Measurements from ENCODE around the gene GLP2R. TPM values are rescaled to one million over a fixed set of nuclear protein-coding genes. Genes with fewer than 3 reads are reported as not detected.
"Not testable (repeated sequence)": the region's sequence is repeated elsewhere in the genome, so short reads cannot be mapped to it uniquely, and the experiment has no call there.

The GLP2R gene
- polyA plus RNA-seq, 1 donor from 2014 or later, result not detected

DNA sequence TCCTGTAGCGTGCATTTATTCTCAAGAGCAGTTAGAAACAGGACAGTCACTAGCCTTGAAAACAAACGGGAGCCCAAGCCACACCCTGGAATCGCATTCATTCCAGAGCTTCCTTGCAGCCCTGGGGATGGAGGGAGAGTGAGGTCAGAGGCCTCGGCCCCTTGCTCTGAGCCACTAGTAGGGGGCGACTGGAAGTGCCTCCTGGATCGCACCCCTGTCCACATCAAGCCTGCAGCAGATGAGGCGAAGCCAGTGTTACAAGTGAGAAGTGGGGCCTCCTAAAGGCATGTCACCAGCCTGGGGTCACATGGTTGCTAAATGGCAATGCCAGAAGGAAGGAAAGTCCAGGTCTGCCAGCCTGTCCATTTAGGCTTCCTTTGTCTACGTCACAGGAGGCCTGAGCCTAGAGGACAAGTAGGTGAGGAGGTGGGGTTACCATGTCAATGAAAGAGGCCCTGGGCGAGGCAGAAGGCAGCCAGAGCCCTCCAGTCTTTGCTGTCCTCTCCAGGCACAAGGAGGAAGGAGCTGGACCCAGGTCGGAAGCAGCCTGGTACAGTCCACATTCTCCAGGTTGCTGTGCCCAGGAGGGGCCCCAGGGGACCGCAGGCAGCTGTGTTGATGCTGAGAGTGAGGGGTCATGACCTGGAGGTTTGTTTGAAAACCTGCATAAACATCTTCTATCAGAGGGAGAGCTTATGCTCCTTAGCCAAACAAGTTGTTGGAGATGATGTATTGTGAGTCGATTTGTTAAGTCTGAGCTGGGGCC is 82.3 kb downstream of the GLP2R start:
- H3K27me3 Mint-ChIP-seq, result peaks cover 4% of the 10 kb centered on the region
- no peak overlapping the region for H3K27ac Mint-ChIP-seq
- no peaks in the 10 kb centered on the region for H3K9me3 Mint-ChIP-seq
- H3K4me3 Mint-ChIP-seq, result no peak overlapping the region
- no peaks in the 10 kb centered on the region for H3K4me1 Mint-ChIP-seq
- H3K36me3 Mint-ChIP-seq, result peaks cover 1% of the 10 kb centered on the region

DNA sequence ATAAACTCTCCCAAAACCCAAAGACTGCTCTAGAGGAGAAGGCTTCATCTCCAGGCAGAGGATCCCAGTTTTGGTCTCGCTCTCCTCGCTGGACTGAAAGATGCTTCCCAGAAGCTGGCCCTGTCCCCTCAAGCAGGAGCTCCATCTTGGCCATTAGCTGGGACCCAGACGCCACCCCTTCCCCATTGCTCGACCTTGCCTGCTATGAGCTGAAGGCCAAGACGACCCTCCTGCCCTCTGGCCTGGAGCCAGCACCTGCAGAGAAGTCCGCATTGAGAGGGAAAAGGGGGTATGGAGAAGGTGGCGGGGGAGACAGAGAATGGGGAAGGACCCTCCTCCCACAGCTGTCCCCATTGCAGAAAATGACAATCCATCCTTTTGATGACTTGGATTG is 82.9 kb downstream of the GLP2R start:
- no peak overlapping the region for H3K27ac Mint-ChIP-seq

DNA sequence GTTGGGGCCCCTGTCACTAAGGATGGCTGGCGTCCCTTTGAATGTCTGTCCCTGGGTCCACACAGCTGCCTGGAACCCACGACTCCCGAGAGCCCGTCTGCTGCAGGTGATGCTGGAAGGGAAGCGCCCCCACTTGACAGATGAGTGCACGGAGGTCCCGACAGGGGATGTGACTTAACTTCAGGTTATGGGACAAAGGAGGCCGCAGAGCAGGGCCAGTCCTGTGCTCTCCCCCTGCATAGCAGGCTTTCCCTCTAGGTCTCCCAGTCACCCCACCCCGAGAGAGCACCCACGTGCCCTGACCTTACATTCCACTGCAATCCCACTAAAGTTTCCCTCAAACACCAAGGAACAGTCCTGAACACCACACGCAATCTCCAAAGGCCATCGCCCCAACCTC is 85.4 kb downstream of the GLP2R start:
- Mint-ChIP-seq H3K27me3 (no peaks in the 10 kb centered on the region), H3K4me1 (no peaks in the 10 kb centered on the region), H3K9me3 (no peaks in the 10 kb centered on the region), H3K27ac (no peak overlapping the region), H3K36me3 (peaks cover 1% of the 10 kb centered on the region), H3K4me3 (no peak overlapping the region)

More for the DNA sequence above, 82.9 kb downstream of the GLP2R start:
- Mint-ChIP-seq H3K9me3 (no peaks in the 10 kb centered on the region), H3K36me3 (peaks cover 1% of the 10 kb centered on the region), H3K4me3 (no peak overlapping the region), H3K27me3 (peaks cover 3% of the 10 kb centered on the region), H3K4me1 (no peaks in the 10 kb centered on the region)

DNA sequence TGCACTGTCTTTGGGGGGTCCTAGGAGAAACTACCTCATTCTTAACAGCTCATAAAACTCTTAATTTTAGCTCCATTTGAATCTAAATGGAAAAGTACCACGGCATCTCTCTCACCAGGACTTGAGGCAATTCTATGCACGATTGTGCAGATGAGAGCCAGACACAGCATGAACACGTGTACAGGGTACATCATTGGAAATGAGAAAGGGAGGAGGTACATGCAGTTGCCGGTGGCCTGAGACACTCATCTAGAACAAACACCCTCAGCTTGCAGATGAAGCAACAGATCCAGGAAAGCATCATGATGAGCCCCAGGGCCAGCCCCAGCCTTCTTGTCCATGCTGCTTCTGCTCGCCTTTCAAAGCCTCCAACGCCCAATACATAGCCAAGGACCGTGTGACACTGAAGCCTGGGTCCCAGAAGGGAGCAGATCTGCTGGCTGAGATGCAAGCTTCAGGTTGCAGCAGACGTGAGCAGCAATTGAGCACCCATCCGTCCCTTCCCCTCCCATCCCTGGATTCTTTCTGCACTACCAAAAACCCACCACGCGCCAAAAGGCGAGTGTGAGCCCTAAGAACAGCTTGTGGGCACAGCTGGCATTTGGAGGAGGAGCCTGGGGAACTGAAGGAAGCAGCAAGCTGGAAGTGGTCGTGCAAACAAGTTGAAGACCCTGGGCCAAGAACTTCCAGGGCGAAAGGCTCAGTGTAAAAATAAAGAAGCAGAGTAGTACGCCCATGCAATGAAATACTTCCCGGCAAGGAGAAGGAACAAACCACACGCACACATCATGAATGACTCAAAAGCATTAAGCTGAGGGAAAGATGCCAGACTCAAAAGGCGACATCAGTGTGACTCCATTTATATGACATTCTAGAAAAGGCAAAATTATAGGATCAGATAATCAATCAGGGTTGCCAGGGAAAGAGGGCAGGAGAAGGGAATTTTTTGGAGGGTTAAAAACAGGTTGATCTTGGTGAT is 86.7 kb downstream of the GLP2R start:
- H3K9me3 Mint-ChIP-seq, result no peaks in the 10 kb centered on the region
- H3K27me3 Mint-ChIP-seq, result no peaks in the 10 kb centered on the region
- H3K4me1 Mint-ChIP-seq, result no peaks in the 10 kb centered on the region
- H3K4me3 Mint-ChIP-seq, result no peak overlapping the region
- H3K27ac Mint-ChIP-seq, result no peak overlapping the region
- H3K36me3 Mint-ChIP-seq, result peaks cover 2% of the 10 kb centered on the region

DNA sequence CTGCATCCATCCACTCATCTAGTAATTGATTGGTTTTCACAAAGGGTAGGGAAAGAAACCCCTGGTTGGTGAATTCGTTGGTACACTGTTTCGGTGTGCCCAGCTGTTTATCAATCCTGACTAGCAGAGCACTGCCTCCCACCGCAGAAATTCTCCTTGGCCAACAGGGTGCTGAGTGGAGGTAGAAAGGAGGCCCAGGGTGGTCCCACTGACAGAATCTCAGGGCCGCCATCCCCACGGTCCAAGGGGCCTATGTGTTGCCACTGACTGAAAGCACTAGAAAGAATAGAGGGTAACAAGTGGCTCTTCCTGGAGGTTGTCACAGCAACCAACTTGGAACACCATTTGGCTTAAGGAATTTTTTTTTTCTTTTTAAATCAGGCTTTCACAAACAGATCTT is 87.8 kb downstream of the GLP2R start:
- Mint-ChIP-seq H3K4me1 (no peaks in the 10 kb centered on the region), H3K27ac (no peak overlapping the region), H3K36me3 (peaks cover 2% of the 10 kb centered on the region), H3K9me3 (no peaks in the 10 kb centered on the region), H3K27me3 (no peaks in the 10 kb centered on the region), H3K4me3 (no peak overlapping the region)

DNA sequence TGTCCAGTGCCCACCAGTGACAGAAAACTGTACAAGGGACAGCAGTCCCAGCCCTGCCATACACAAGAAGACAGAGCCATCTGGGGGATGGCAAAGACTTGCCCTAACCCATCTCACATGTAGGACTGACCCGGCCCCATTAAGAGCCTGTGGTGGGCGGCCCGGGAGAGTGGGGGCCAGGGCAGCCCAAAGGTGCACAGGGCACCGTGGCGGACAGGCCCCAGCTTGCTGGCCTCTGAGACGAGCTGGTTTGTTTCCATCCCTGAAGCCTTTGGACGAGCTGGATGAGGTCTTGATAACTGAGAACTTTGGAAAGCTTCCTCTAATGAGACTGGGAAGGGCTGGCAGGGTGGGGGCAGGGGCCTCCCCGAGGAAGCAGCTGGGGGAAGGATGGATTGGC is 90.4 kb downstream of the GLP2R start:
- H3K27ac Mint-ChIP-seq, result peak overlapping the region in 1 of 3 donors; percentile 50
- no peaks in the 10 kb centered on the region for H3K4me1 Mint-ChIP-seq
- H3K36me3 Mint-ChIP-seq, result peaks cover 2% of the 10 kb centered on the region
- no peaks in the 10 kb centered on the region for H3K27me3 Mint-ChIP-seq
- no peaks in the 10 kb centered on the region for H3K9me3 Mint-ChIP-seq
- H3K4me3 Mint-ChIP-seq, result no peak overlapping the region

DNA sequence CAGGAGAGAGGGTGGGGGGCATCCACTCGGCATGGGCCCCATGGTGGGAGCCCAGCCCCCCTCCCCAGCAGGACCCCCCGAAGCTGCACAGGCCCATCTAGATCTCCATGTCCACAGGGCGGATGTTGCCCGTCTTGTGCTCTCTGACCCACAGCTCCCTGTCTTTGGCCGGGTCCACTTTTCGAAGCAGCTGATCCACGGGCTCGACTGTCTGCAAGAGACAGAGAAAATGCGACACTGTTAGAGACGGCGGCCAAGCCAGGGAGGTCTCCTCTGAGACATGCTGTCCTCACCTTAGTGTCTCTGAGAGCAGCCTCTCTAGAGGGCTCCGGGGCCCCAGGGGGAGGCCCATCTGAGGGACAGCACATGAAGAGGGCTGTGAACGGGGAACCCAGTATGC is 91.4 kb downstream of the GLP2R start:
- Mint-ChIP-seq H3K27ac (no peak overlapping the region), H3K36me3 (peaks cover 3% of the 10 kb centered on the region), H3K4me3 (no peak overlapping the region), H3K27me3 (no peaks in the 10 kb centered on the region), H3K4me1 (no peaks in the 10 kb centered on the region), H3K9me3 (no peaks in the 10 kb centered on the region)

DNA sequence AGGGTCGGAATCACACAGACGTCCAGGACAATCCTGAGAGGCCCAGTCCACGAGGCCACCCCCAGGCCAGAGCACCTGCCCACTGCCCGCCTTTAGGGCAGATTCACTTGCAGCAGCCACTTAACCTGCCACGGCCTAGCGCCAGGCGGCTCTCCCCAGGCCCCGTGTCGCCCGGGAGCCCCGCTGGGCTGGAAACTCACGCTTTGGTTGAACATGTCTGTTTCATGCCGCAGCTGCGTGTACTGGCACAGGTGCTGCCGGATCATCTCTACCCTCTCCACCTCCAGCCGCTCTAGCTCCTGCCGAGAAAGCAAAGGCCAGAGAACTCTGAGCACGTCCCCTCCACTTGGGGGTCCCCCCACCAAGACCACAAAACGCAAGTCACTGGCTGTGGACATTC is 92.1 kb downstream of the GLP2R start:
- H3K9me3 Mint-ChIP-seq, result no peaks in the 10 kb centered on the region
- H3K4me1 Mint-ChIP-seq, result no peaks in the 10 kb centered on the region
- H3K27ac Mint-ChIP-seq, result peak overlapping the region in 1 of 3 donors; percentile 73
- H3K4me3 Mint-ChIP-seq, result peak overlapping the region in 1 of 4 donors; percentile 9
- H3K36me3 Mint-ChIP-seq, result peaks cover 3% of the 10 kb centered on the region
- no peaks in the 10 kb centered on the region for H3K27me3 Mint-ChIP-seq

DNA sequence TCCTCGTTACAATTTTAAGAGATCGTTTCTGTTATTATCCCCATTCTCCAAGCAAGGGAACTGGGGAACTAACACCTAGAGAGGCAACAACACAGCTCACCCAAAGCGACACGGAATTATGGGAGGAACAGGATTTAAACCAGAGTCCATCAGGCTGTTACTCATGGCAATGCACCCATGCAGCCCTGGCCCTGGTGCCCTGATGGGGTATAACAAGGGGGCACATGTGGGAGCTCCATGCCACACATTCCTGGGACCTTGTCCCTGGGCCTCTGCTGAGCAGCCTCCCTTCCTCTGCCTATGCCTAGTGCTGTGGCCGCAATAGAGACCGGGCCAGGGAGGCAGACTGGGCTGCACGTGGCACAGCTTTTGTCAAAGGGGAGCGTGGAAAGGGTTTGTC is 92.6 kb downstream of the GLP2R start:
- H3K36me3 Mint-ChIP-seq, result peaks cover 3% of the 10 kb centered on the region

DNA sequence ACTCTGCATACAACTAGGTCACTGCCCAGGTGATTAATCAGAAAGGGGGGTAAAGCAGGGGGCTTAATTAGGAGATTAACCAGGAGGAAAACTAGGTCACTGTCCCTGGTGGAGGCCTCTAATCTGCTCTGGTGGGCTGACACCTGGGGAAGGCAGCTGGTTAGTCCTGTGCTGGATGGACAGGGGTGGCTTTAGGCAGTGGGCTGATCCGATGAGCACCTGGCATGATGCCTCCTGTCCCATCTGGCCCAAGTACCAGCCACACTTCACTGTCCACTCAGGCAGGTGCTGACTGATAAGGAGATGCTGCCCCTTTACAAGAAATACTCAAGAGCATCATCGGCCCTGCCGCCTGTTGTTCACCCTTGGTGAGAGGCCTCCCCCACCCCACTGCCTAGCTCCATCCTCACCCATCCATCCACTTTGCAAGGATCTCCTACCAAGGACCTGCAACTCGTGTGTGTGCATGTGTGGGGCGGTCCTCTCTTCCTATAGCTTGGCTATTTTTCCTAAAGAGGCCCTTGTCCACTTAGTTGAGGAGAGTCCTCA is 93.2 kb downstream of the GLP2R start:
- H3K4me1 Mint-ChIP-seq, result no peaks in the 10 kb centered on the region
- H3K36me3 Mint-ChIP-seq, result peaks cover 3% of the 10 kb centered on the region
- no peak overlapping the region for H3K27ac Mint-ChIP-seq
- no peaks in the 10 kb centered on the region for H3K9me3 Mint-ChIP-seq
- no peaks in the 10 kb centered on the region for H3K27me3 Mint-ChIP-seq
- no peak overlapping the region for H3K4me3 Mint-ChIP-seq

More for the DNA sequence above, 92.6 kb downstream of the GLP2R start:
- Mint-ChIP-seq H3K9me3 (no peaks in the 10 kb centered on the region), H3K4me3 (no peak overlapping the region), H3K4me1 (no peaks in the 10 kb centered on the region), H3K27me3 (no peaks in the 10 kb centered on the region), H3K27ac (no peak overlapping the region)

DNA sequence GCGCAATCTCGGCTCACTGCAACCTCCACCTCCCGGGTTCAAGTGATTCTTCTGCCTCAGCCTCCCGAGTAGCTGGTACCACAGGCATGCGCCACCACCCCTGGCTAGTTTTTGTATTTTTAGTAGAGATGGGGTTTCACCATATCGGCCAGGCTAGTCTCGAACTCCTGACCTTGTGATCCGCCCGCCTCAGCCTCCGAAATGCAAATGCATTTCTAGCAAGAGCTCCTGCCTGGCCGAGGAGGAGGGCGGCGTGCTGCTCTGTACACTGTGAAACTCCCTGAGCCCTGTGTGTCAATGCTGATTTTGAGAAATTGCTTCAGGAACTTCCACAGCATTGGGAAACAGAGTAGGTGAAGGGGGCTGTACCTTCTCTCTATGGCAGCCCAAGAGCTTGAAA is 95.5 kb downstream of the GLP2R start:
- not testable (repeated sequence) for H3K4me1 Mint-ChIP-seq, H3K27ac Mint-ChIP-seq, H3K27me3 Mint-ChIP-seq, H3K36me3 Mint-ChIP-seq, H3K4me3 Mint-ChIP-seq, H3K9me3 Mint-ChIP-seq

DNA sequence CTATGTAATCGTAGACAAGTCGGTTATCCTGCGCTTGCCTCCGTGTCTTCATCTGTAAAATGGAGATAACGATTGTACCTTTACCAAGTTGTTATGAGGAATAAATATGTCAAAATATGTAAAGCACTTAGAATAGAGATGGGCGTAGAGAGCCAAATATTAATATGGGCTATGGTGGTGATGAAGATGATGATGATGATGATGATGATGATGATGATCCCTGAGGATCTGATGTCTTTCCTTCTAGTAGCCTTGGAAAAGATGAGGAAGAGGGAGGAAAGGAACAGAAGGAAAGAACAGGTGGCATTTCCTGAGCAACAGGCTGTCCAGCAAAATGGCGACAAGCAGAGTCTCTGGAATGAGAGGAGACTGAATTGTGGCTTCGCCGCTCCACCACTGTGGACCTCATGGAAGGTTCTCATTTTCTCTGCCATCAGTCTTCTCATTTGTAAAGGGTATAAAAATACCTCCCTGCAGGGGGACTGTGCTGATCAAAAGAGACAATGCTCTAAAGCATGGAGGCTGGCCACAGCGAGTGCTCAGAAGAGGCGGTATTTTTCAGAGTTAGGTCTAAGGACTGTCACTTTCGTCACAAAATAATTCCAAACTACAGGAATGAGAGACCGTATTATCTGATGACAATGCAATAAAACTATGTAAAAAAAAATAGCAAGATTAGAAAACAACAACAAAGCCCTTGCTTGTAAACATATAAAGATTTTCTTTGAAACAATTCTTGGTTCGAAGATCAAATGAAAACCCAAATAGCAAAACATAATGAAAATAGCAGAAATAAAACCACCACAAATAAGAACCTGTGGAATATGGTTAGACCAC is 96.5 kb downstream of the GLP2R start:
- H3K27ac Mint-ChIP-seq, result no peak overlapping the region
- H3K4me3 Mint-ChIP-seq, result no peak overlapping the region
- H3K27me3 Mint-ChIP-seq, result no peaks in the 10 kb centered on the region
- H3K9me3 Mint-ChIP-seq, result no peaks in the 10 kb centered on the region
- H3K36me3 Mint-ChIP-seq, result peaks cover 3% of the 10 kb centered on the region
- H3K4me1 Mint-ChIP-seq, result peaks cover 0 to 5% (median 0%) of the 10 kb centered on the region in 3 donors

DNA sequence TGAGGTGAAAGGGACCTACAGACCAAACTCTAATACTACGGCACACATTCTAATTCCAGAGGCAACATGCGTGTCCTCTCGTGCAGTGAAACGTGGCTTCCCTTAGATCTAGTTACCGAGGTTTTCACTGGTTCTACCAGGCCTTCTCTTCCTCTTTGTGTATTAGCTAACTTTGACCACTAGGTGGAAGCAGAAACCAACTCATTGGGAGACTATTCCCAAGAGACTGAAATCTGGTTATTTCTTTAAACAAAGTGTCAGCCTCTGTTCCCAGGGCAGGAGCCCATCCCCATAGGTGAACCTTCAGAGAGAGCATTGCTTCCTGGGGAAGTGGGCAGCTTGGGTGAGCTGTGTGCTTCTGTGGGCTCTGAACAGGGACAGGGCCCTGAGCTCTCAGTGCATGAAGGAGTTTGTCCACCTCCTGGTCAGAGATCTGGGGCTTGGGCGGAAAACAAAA is 99.0 kb downstream of the GLP2R start:
- H3K4me1 Mint-ChIP-seq, result peaks cover 0 to 5% (median 0%) of the 10 kb centered on the region in 3 donors
- H3K9me3 Mint-ChIP-seq, result no peaks in the 10 kb centered on the region
- H3K4me3 Mint-ChIP-seq, result no peak overlapping the region
- peaks cover 1% of the 10 kb centered on the region for H3K36me3 Mint-ChIP-seq
- H3K27ac Mint-ChIP-seq, result no peak overlapping the region
- H3K27me3 Mint-ChIP-seq, result peaks cover 2% of the 10 kb centered on the region

DNA sequence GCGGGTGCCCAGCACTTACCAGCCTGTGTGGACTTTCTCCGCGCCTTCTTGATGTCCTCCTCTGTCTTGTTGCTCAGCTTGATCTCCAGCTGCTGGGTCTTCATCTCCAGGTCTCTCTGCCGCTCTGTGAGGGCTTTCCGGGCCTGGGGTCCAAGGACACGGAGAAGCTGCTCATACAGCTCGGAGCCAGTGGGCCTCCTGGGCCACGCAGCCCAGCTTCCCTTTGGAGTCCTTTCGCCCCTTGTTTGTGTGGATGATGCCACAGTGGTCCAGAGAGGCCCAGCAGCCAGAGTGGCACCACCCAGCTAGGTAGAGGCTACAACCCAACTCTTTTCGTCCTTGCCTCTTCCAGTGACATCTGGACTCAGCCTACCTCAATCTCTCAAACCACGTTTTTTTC is 99.7 kb downstream of the GLP2R start:
- H3K36me3 Mint-ChIP-seq, result peaks cover 1% of the 10 kb centered on the region
- no peak overlapping the region for H3K4me3 Mint-ChIP-seq
- peaks cover 0 to 5% (median 0%) of the 10 kb centered on the region in 3 donors for H3K4me1 Mint-ChIP-seq
- H3K27ac Mint-ChIP-seq, result no peak overlapping the region
- H3K9me3 Mint-ChIP-seq, result no peaks in the 10 kb centered on the region
- peaks cover 2% of the 10 kb centered on the region for H3K27me3 Mint-ChIP-seq
